MM.1S (cell line): ENCODE measurements around the gene GRIK4.

ENCODE experiments used
- DNase-seq: peaks from one replicate; pipeline ENCODE4 v3.0.0-alpha.2; 2015
- H2AFZ ChIP-seq: fragments of 300-600 bp; sonication (generic); 2 replicates; pipeline ENCODE4 v1.6.0; 2016; ENCODE audit warnings: antibody characterized with exemption, low read length
- H3F3A ChIP-seq: fragments of 300-600 bp; sonication (generic); 2 replicates; pipeline ENCODE4 v1.6.1; 2016; ENCODE audit warnings: mild to moderate bottlenecking, antibody characterized with exemption, low read length, moderate library complexity, mixed read lengths; ENCODE audit not compliant: insufficient read depth
- H3K27ac ChIP-seq: fragments of 300-600 bp; sonication (generic); 2 replicates; pipeline ENCODE4 v1.5.1; 2016; ENCODE audit warnings: mild to moderate bottlenecking, low read length
- H3K27me3 ChIP-seq: fragments of 300-600 bp; sonication (generic); replicated peaks from 2 replicates; pipeline ENCODE4 v1.6.0; 2016; ENCODE audit warnings: low read length; ENCODE audit not compliant: insufficient read depth
- H3K36me3 ChIP-seq: fragments of 300-600 bp; sonication (generic); replicated peaks from 2 replicates; pipeline ENCODE4 v1.6.1; 2016; ENCODE audit warnings: mild to moderate bottlenecking, low read length, mixed read lengths; ENCODE audit not compliant: insufficient read depth
- H3K4me1 ChIP-seq: fragments of 300-600 bp; sonication (generic); 2 replicates; pipeline ENCODE4 v1.6.1; 2016; ENCODE audit warnings: low read length, mixed read lengths
- H3K4me2 ChIP-seq: fragments of 300-600 bp; sonication (generic); 2 replicates; pipeline ENCODE4 v1.6.0; 2016; ENCODE audit warnings: low read depth, low read length
- H3K4me3 ChIP-seq: fragments of 300-600 bp; sonication (generic); 2 replicates; pipeline ENCODE4 v1.5.1; 2016; ENCODE audit warnings: low read length, mixed read lengths
- H3K79me2 ChIP-seq: fragments of 300-600 bp; sonication (generic); 2 replicates; pipeline ENCODE4 v1.6.1; 2016; ENCODE audit warnings: mixed run types, low read length, mixed read lengths
- H3K9ac ChIP-seq: fragments of 300-600 bp; sonication (generic); 2 replicates; pipeline ENCODE4 v1.6.1; 2016; ENCODE audit warnings: low read length, mixed read lengths
- H3K9me2 ChIP-seq: fragments of 300-600 bp; sonication (generic); replicated peaks from 2 replicates; pipeline ENCODE4 v1.6.1; 2016; ENCODE audit warnings: mild to moderate bottlenecking, low read length, mixed read lengths; ENCODE audit not compliant: insufficient read depth
- H3K9me3 ChIP-seq: fragments of 300-600 bp; sonication (generic); replicated peaks from 2 replicates; pipeline ENCODE4 v1.6.1; 2016; ENCODE audit warnings: mild to moderate bottlenecking, low read length, mixed read lengths; ENCODE audit not compliant: insufficient read depth
- H4K20me1 ChIP-seq: fragments of 300-600 bp; sonication (generic); 2 replicates; pipeline ENCODE4 v1.6.1; 2016; ENCODE audit warnings: mild to moderate bottlenecking, low read length, moderate library complexity, mixed read lengths; ENCODE audit not compliant: insufficient read depth
- CTCF ChIP-seq: fragments of 300-600 bp; sonication (generic); IDR thresholded peaks from 2 replicates; pipeline ENCODE4 v1.5.1; 2016; ENCODE audit warnings: antibody characterized with exemption, low read length, mixed read lengths
- EZH2 ChIP-seq: fragments of 300-600 bp; sonication (generic); optimal IDR thresholded peaks from 2 replicates; pipeline ENCODE3; 2017; ENCODE audit warnings: low read depth, mild to moderate bottlenecking, antibody characterized with exemption, low read length, mixed read lengths
- EZH2phosphoT487 ChIP-seq: fragments of 300-600 bp; sonication (generic); IDR thresholded peaks from 2 replicates; pipeline ENCODE4 v1.6.1; 2018; ENCODE audit warnings: antibody characterized with exemption, low read length

GRIK4 gene

GRCh38 chr11:120520091-120520822 lies 8.7 kb downstream of the GRIK4 start:
- Histone ChIP-seq H3K79me2 (no peaks in the 10 kb centered on the region), H3K9ac (no peak overlapping the region), H3K4me3 (no peak overlapping the region), H2AFZ (no peak overlapping the region), H3K4me1 (no peaks in the 10 kb centered on the region), H3K9me3 (no peaks in the 10 kb centered on the region), H3K9me2 (no peaks in the 10 kb centered on the region), H4K20me1 (no peaks in the 10 kb centered on the region), H3K27ac (no peak overlapping the region), H3K36me3 (no peaks in the 10 kb centered on the region), H3F3A (no peaks in the 10 kb centered on the region), H3K4me2 (no peak overlapping the region), H3K27me3 (no peaks in the 10 kb centered on the region)
- DNase-seq, result no peak
- no peak for TF ChIP-seq EZH2
- TF ChIP-seq CTCF, result no peak
- no peak for TF ChIP-seq EZH2phosphoT487

- H3K9me3 ChIP-seq, result no peaks in the 10 kb centered on the region
- H3K4me1 ChIP-seq, result no peaks in the 10 kb centered on the region
- H3K27me3 ChIP-seq, result no peaks in the 10 kb centered on the region
- H4K20me1 ChIP-seq, result no peaks in the 10 kb centered on the region
- no peak overlapping the region for H3K9ac ChIP-seq
- no peak overlapping the region for H3K4me3 ChIP-seq
- no peaks in the 10 kb centered on the region for H3K36me3 ChIP-seq
- H3K4me2 ChIP-seq, result no peak overlapping the region
- no peak overlapping the region for H3K27ac ChIP-seq
- H2AFZ ChIP-seq, result no peak overlapping the region
- H3K9me2 ChIP-seq, result no peaks in the 10 kb centered on the region
- no peak for TF ChIP-seq CTCF
- no peaks in the 10 kb centered on the region for H3F3A ChIP-seq
- H3K79me2 ChIP-seq, result no peaks in the 10 kb centered on the region
- no peak for DNase-seq
Observed at GRCh38 chr11:120521176-120521575, 9.6 kb downstream of the GRIK4 start.

GRCh38 chr11:120522021-120522420 lies 10.5 kb downstream of the GRIK4 start:
- Histone ChIP-seq H3K4me2 (no peak overlapping the region), H3K27me3 (no peaks in the 10 kb centered on the region), H3K79me2 (no peaks in the 10 kb centered on the region), H3K4me3 (no peak overlapping the region), H3K9ac (no peak overlapping the region), H3K27ac (no peak overlapping the region), H2AFZ (no peak overlapping the region), H4K20me1 (no peaks in the 10 kb centered on the region), H3K9me3 (no peaks in the 10 kb centered on the region), H3K9me2 (no peaks in the 10 kb centered on the region), H3F3A (no peaks in the 10 kb centered on the region), H3K4me1 (no peaks in the 10 kb centered on the region), H3K36me3 (no peaks in the 10 kb centered on the region)
- DNase-seq, result no peak
- no peak for TF ChIP-seq EZH2phosphoT487
- TF ChIP-seq EZH2, result no peak
- no peak for TF ChIP-seq CTCF
